Left lung (tissue), 10 donors: Measurements from ENCODE around the gene GNG7. TPM values are rescaled to one million over a fixed set of nuclear protein-coding genes. Genes with fewer than 3 reads are reported as not detected.
"Not testable (repeated sequence)": the region's sequence is repeated elsewhere in the genome, so short reads cannot be mapped to it uniquely, and the experiment has no call there.

Experiments
- ATAC-seq: fragments of 200-7000 bp; cut with Tn5 transposase; one replicate; pipeline ENCODE4 v1.9.1; 2020; ENCODE audit warnings: moderate library complexity
- DNase-seq, 4 donors: peaks; one replicate each; pipeline ENCODE4 v3.0.0-alpha.2; 2013 to 2020
- H3K27ac ChIP-seq, 2 donors: fragments of 200-600 bp; sonication (generic) in 1 of 2; one replicate each; pipeline versions ENCODE4 v1.5.0 to v1.8.0; 2020 to 2021
- H3K27me3 ChIP-seq, 2 donors: fragments of 200-600 bp; sonication (generic) in 1 of 2; one replicate each; pipeline versions ENCODE4 v1.5.0 to v1.8.0; 2020 to 2021
- H3K36me3 ChIP-seq, 2 donors: fragments of 200-600 bp; sonication (generic) in 1 of 2; one replicate each; pipeline versions ENCODE4 v1.5.0 to v1.8.0; 2020 to 2021
- H3K4me1 ChIP-seq, 2 donors: fragments of 200-600 bp; one replicate each; pipeline ENCODE4 v1.8.0; 2021
- H3K4me3 ChIP-seq, 2 donors: fragments of 200-600 bp; sonication (generic) in 1 of 2; one replicate each; pipeline versions ENCODE4 v1.5.0 to v1.8.0; 2020 to 2021; ENCODE audit warnings: mild to moderate bottlenecking in 1 of 2
- H3K9me3 ChIP-seq, 2 donors: fragments of 200-600 bp; sonication (generic) in 1 of 2; one replicate each; pipeline versions ENCODE4 v1.5.0 to v1.8.0; 2020 to 2021
- intact Hi-C, 2 donors: fragments of 100-400 bp; cut with DNase I; formaldehyde crosslinking; loops; one replicate each; pipeline versions ENCODE4 v1.11.2 to v1.14.2; 2022
- polyA plus RNA-seq, 6 donors: library from polyadenylated mRNA; unstranded; fragments of 120-200 nt; gene quantifications; one replicate each; pipeline ENCODE4 v1.2.1, GENCODE V29; 2013; ENCODE audit not compliant: insufficient read length in 6 of 6
- total RNA-seq, 2 donors: library from RNA; stranded (reverse); fragmentation: NEBNext Ultra II Directional; extraction: Animal tissue kit (Norgen Biotek cat#: 25700); gene quantifications; one replicate each; pipeline ENCODE4 v1.2.1, GENCODE V29; 2021
- TF ChIP-seq, protein P1 (sequence below), 2 donors: fragments of 200-600 bp; sonication (generic) in 1 of 2; IDR thresholded peaks; one replicate each; pipeline versions ENCODE4 v1.5.0 to v1.8.0; 2021; ENCODE audit warnings: antibody characterized with exemption in 2 of 2
- donor health status: DM: no; HTN: yes; CAD: no.
- donor health status: DM: no; HTN: no; CAD: no.

The GNG7 gene
- total and polyA plus RNA-seq, 8 donors, result 3.8 to 7.1 (median 5.5) TPM

DNA sequence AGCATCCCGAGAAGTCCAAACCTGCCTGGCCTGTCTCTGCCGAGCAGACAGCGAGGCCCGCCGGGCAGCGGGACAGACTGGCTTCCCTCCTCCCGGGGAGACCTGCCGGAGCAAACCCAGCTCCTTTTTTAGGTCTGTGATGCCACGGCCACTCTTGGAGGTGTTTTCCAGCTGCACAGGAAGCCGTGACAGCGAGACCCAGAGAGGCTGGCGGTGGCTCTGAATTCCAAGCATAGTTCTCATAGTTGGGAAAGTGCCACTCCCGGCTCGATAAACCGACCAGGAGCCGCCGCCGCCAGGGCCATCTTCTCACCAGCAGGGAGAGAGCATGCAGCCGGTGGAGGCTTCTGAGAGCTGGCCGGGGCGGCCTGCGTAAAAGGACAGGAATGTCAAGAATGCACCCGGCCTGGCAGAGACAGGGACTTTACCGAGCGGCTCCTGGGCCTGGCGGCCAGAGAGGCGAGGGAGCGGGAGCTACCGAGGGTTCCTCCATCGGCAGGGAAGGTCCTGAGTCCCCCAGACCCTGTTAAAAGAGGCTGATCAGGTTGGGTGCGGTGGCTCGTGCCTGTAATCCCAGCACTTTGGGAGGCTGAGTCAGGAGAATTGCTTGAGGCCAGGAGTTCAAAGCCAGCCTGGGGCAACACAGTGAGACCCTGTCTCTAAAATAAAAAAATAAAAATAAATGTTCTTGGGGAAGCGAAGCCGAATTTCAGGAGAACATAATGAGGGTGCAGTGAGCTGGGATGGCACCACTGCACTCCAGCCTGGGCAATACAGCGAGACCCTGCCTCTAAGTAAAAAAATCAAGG, 161.6 kb downstream of the GNG7 start:
- H3K9me3 ChIP-seq, result no peaks in the 10 kb centered on the region
- peaks cover 34 to 61% of the 10 kb centered on the region in 2 donors for H3K4me1 ChIP-seq
- intact Hi-C loops, result no loop called here
- no peaks in the 10 kb centered on the region for H3K36me3 ChIP-seq
- no peak overlapping the region for H3K4me3 ChIP-seq
- peak; percentile 67 to 94 (median 88) for DNase-seq
- peak overlapping the region; percentile 78 to 87 for H3K27ac ChIP-seq
- TF ChIP-seq, protein P1, sequence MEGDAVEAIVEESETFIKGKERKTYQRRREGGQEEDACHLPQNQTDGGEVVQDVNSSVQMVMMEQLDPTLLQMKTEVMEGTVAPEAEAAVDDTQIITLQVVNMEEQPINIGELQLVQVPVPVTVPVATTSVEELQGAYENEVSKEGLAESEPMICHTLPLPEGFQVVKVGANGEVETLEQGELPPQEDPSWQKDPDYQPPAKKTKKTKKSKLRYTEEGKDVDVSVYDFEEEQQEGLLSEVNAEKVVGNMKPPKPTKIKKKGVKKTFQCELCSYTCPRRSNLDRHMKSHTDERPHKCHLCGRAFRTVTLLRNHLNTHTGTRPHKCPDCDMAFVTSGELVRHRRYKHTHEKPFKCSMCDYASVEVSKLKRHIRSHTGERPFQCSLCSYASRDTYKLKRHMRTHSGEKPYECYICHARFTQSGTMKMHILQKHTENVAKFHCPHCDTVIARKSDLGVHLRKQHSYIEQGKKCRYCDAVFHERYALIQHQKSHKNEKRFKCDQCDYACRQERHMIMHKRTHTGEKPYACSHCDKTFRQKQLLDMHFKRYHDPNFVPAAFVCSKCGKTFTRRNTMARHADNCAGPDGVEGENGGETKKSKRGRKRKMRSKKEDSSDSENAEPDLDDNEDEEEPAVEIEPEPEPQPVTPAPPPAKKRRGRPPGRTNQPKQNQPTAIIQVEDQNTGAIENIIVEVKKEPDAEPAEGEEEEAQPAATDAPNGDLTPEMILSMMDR (IDR thresholded peaks at IDR 0.05), result peak in 1 of 2 donors; percentile 35
- ATAC-seq, result peak; percentile 88
- no peaks in the 10 kb centered on the region for H3K27me3 ChIP-seq

DNA sequence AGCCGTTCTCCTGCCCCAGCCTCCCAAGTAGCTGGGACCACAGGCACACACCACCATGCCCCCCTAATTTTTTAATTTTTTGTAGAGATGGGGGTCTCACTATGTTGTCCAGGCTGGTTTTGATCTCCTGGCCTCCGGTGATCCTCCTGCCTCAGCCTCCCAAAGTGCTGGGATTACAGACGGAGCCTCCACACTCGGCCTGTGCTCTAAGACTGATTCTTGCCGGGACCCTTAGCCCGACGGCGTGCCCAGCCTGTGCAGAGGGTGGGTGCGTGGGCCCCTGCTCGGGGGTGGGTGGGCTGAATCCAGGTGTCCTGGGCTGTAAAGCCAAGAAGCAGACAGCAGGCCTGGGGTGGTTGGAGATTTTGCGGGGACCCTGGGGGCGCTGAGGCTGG, 162.2 kb downstream of the GNG7 start:
- TF ChIP-seq, protein P1 (IDR thresholded peaks at IDR 0.05), result no peak
- ATAC-seq, result no peak
- intact Hi-C loops, result no loop called here

DNA sequence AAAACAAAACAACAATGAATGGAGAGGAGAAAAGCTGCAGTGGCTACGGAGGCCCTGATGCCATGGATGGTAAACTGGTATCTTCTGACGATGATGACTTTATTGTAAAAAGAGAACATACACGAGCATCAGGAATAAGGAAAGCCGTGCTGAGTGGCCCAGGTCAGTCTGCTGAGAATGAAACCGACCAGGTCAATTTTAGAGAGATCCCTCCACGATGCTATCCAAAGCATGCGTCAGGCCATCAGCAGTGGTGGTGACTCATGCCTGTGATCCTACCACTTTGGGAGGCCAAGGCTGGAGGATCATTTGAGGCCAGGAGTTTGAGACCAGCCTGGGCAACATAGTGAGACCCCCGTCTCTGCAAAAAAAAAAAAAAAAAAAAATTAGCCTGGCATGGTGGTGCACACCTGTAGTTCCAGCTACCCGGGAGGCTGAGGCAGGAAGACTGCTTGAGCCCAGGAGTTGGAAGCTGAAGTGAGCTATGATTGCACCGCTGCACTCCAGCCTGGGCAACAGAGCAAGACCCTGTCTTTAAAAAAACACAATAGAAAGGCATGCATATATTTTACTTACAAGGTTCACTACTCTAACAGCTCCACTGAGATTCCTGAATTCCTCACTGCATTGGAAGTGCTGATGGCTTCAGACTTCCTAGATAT, 164.3 kb downstream of the GNG7 start:
- H3K27ac ChIP-seq, result no peak overlapping the region
- H3K9me3 ChIP-seq, result no peaks in the 10 kb centered on the region
- peak in 1 of 4 donors; percentile 15 for DNase-seq
- peaks cover 17 to 40% of the 10 kb centered on the region in 2 donors for H3K4me1 ChIP-seq
- intact Hi-C loops, result no loop called here
- H3K27me3 ChIP-seq, result no peaks in the 10 kb centered on the region
- no peaks in the 10 kb centered on the region for H3K36me3 ChIP-seq
- H3K4me3 ChIP-seq, result no peak overlapping the region
- ATAC-seq, result no peak
- TF ChIP-seq, protein P1 (IDR thresholded peaks at IDR 0.05), result no peak

More for the DNA sequence above, 162.2 kb downstream of the GNG7 start:
- no peaks in the 10 kb centered on the region for H3K9me3 ChIP-seq
- no peaks in the 10 kb centered on the region for H3K36me3 ChIP-seq
- no peaks in the 10 kb centered on the region for H3K27me3 ChIP-seq
- H3K4me1 ChIP-seq, result peaks cover 34 to 55% of the 10 kb centered on the region in 2 donors
- no peak for DNase-seq
- H3K4me3 ChIP-seq, result no peak overlapping the region
- H3K27ac ChIP-seq, result peak overlapping the region; percentile 78 to 87

DNA sequence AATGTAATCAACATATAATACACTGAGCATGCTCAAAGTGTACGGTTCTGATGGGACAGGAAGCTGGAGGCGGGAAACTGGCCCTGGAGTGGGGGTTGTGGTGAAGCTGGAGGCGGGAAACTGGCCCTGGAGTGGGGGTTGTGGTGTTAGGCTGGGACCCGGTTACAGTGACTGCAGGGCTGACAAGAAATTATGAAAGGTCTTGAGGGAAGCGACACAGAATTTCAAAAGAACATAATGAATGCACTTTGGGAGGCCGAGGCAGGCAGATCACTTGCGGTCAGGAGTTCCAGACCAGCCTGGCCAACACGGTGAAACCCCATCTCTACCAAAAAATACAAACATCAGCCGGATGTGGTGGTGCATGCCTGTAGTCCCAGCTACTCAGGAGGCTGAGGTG, 164.9 kb downstream of the GNG7 start:
- H3K36me3 ChIP-seq, H3K27me3 ChIP-seq, ATAC-seq, H3K27ac ChIP-seq, H3K4me3 ChIP-seq, intact Hi-C loops, H3K9me3 ChIP-seq: not testable (repeated sequence)
- peak in 1 of 4 donors; percentile 17 for DNase-seq
- peaks cover 13 to 33% of the 10 kb centered on the region in 2 donors for H3K4me1 ChIP-seq

DNA sequence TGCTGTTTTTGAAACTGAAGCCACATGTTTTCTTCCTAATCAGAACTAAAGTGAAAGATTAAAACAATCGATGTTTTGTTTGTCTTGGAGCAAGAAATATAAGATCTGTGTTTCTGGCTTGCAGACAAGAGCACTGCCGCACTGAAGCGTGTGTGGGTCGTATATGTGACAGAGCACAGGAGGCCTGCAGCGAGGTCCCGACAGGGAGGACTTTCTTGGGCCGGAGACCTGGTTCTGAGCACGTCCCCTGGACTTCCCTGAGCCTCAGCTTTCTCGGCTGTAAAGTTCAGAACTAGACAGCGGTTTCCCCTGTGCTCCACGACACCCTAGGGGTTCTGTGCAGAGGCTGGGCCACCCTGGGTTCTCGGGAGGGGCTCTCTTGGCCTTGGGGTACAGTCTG, 166.0 kb downstream of the GNG7 start:
- no peak overlapping the region for H3K27ac ChIP-seq
- intact Hi-C loops, result no loop called here
- ATAC-seq, result no peak

More for the DNA sequence above, 166.0 kb downstream of the GNG7 start:
- TF ChIP-seq, protein P1 (IDR thresholded peaks at IDR 0.05), result no peak
- peak in 1 of 4 donors; percentile 40 for DNase-seq
- H3K36me3 ChIP-seq, result no peaks in the 10 kb centered on the region
- H3K27me3 ChIP-seq, result no peaks in the 10 kb centered on the region
- H3K9me3 ChIP-seq, result no peaks in the 10 kb centered on the region
- no peak overlapping the region for H3K4me3 ChIP-seq
- H3K4me1 ChIP-seq, result peaks cover 5 to 22% of the 10 kb centered on the region in 2 donors
